GM21360 (cell line): ENCODE measurements around the gene KLF3.
A peak's percentile ranks its signal among the peaks of the same experiment; 100 is the strongest.

Experiments used
- ATAC-seq: cut with Tn5 transposase; IDR thresholded peaks from one replicate; pipeline ENCODE4 v1.9.1; 2021; ENCODE audit warnings: mild to moderate bottlenecking, moderate library complexity; ENCODE audit not compliant: unreplicated experiment

KLF3 gene

DNA sequence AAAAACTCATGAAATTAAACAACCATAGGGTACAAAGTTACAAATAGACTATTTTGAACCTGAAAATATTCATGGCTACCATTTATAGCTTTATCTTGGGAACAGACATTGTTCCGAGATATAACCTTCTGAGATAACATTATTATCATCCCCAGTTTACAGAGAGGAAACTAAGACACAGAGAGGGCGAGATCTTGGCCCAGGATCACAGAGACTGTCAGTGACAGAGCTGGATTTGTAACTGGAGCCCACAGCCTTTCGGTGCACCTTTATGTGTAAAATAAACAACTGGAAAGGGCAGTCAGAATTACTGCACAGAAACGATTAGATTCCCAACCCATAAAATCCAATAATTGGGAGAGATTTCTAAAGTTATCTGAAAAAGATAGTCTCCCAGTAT is 28.4 kb downstream of the KLF3 start:
- no peak for ATAC-seq

GRCh38 chr4:38693569-38693968 is 29.6 kb downstream of the KLF3 start:
- no peak for ATAC-seq

DNA sequence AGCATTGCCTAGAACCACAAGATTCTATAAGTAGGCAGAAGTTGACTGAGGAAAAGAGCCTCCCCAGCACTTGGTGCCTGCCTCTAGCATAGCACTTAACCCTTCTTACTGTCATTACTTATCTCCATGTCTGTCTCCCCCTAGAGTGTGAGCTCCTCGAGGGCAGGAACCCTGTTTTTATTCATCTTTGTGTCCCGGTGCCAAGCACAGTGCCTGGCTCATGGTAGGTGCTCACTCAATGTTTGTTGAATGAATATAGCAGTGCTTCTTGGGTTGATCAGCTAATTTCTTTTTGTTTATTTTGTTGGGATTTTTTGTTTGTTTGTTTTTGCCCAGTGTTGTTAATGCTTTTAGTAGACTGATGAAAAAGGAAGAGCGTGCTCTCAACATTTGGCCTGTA is 30.3 kb downstream of the KLF3 start:
- ATAC-seq = no peak

DNA sequence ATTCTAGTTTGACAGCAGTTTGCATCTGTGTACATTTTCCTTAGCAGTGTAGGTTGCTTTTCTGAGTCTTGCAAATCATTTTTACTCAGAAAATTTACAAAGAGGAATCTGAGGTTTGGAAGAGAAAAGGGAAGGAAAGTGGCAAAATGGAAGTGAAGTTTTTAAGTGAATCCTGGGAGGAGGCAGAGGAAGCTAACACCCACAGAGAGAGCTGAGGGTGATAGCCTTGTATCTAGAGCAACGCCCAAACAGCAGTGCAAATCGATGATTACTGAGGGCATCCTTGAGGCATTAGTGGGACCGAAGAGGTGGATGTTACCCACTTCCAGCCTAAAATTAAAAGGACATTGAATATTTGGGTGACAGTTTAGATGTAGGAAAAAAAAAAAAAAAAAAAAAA is 31.8 kb downstream of the KLF3 start:
- no peak for ATAC-seq

DNA sequence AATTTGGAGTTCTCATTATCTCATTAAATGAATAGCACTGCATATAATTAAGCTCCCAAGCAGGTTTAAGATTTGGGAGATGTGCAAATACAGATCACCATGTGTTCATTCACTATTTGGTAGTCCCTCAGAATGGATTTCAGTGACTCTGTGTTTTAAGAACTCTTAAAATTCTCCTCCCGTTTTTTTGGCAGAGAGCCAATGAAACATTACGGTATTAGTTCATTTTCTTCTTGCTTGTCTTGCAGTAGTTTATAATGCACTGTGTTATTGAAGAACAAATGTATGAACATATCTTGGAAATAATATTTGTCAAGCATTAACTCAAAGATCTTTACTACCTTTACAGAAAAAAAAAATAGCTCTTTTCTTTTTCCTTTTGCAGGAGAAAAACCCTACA is 32.7 kb downstream of the KLF3 start:
- no peak for ATAC-seq

- ATAC-seq = no peak
Observed at GRCh38 chr4:38698176-38698575, 34.2 kb downstream of the KLF3 start.

GRCh38 chr4:38699112-38699511 is 35.1 kb downstream of the KLF3 start:
- ATAC-seq = no peak

DNA sequence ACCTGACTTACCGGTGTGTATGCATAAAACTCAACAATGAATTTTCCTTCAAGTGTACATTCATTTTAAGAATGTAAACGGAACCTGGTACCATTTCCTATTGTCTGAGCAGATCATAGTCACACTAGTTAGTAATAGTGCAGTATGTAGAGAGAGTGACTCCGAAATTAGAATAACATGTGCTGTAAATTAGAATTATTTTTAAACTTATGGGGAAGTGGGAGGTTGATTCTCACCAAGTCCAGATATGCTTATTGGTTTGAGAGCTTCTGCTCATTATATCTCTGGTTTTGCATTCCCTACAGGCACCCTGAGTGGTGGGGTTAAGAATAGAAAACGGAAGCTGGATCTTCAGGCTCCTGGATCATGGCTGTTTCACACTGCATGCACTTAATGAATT is 39.6 kb downstream of the KLF3 start:
- ATAC-seq = no peak

DNA sequence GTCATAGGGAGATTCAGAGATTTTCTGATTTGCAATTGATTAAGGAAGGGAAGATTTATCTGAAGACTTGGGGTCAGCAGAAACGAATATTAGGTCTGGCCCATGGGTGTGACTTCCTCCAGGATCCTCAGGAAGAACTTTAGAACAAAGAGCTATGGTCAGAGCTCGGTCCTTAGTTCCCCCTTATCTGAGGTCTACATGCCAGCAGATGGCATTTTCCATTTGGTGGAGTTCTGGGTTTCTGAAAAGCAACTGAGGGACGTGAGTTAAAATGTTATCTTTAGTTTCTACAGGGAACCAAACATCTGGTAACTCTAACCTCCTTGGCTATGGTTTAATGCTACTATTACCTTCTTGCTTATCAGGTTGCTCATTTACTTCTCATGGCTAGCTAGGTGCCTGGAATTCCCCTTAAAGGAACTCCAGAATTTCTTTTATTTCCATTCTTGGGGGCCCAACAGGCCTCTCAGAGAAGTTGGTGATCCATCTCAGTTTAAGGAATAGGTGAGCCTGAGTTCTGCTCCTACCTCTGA is 40.7 kb downstream of the KLF3 start:
- no peak for ATAC-seq

DNA sequence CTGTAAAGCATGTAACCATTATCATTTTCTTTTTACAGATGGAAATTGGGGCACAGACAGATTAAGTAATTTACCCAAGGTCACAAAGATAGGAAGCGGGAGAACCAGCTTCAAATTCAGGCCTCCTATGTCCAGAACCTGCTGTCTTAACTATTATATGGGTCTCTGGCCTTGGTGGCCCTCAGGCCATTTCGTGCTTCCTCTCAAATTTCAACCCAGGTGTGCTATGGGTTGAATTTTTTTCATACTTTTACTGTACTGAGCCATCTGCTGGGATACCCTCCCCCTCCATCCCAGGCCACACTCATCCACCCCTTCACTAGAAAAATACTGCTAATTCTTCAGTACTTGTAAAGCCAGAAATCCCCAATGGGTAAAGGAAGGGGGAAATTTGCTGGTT is 42.3 kb downstream of the KLF3 start:
- no peak for ATAC-seq

DNA sequence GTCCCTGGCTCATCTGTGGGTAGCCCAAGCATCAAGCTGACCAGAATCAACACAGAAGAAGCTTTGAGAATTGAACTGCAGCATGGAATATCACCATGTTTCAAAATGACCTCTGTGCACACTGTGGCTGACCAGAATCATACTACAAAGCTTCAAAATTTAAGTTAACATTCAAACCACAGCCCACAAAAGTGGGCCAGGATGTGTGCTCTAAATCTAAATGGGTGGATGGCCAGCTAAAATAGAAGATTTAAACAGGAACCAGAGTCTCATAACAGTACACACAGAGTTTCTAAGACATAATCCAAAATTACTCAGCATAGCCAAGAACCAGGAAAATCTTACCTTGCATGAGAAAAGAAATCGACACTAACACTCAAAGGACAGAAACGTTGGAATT is 46.1 kb downstream of the KLF3 start:
- no peak for ATAC-seq

GRCh38 chr4:38711066-38711465 is 47.1 kb downstream of the KLF3 start:
- no peak for ATAC-seq

DNA sequence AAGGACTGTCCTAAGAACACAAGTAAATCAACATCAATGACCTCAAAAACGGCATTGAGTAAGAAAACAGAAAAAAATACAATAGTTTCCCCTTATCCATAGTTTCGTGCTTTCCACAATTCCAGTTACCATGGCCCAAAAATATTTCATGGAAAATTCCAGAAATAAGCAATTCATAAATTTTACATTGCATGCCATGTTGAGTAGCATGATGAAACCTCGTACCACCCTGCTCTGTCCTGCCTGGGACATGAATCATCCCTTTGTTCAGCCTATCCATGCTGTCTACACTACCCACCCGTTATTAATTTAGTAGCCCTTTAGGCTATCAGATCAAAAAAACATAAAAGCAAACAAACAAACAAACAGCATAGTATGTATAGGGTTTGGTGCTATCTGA is 51.1 kb downstream of the KLF3 start:
- ATAC-seq = no peak

DNA sequence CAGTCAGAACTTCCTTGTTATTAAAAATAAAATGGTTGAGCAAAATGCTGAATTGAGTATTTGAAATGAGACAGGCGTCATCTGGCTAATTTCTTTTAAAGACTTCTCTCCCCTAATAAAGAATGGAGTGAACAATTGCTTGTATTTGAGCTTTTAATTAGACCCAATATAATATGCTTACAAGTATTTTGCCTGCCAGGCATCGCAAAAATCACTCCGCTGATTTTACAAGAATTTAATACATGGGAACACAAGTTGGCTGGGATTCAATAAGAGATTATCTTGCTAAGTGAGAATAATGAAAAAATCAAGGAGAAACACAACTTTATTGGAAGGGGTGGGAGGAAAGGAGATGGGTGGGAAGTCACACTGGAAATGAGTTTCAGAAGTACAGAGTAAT is 52.3 kb downstream of the KLF3 start:
- ATAC-seq = no peak

DNA sequence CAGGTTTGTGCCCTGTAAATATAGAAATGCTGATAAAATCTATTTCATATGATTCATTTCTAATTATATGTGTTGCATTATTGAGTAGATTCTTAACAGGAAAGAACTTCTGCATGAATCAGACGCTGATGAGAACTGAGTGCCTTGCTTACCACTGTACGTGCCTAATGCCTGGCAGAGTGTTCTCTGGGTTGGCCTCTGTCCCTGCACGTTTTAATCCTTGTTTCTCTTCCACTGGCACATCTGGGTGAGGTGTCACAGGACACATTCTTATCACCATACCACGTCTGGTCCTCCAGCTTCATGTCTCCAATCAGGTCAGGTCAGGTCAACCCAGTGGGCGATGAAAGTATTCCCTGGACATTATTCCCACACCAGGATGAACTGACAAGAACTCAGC is 53.6 kb downstream of the KLF3 start:
- ATAC-seq = no peak

GRCh38 chr4:38723114-38723513 is 59.1 kb downstream of the KLF3 start:
- ATAC-seq = no peak

GRCh38 chr4:38723726-38724474 is 59.9 kb downstream of the KLF3 start:
- no peak for ATAC-seq

GRCh38 chr4:38724475-38724808 is 60.4 kb downstream of the KLF3 start:
- no peak for ATAC-seq

DNA sequence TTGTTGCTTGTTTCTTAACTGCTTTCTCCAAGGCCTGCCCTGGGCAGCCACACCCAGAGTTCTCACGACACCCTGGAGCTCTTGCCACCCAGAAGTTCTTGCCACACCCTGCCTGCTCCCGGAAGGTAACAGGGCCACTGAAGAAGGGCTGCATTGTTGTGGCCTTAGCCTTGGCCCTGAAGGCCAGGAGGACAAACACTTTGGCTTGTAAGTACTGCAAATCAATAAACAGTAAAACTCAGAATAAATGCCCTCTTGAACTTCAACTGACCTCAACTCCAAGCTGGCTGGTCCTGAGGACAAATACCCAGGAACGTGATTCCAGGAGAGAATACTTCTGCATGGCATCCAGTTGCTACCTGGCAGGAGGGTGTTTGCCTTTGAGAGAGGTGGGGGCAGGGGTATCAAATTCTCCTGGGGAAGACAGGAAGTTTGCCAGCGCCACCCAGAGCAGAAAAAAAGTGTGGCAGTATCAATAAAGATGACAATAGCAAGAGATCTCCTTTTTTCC is 64.7 kb downstream of the KLF3 start:
- no peak for ATAC-seq

- no peak for ATAC-seq
Observed at GRCh38 chr4:38730493-38730829, 66.5 kb downstream of the KLF3 start.

- peak; percentile 85 for ATAC-seq
Observed at GRCh38 chr4:38730830-38731646, 67.0 kb downstream of the KLF3 start.

GRCh38 chr4:38733663-38734062 is 69.7 kb downstream of the KLF3 start:
- no peak for ATAC-seq
